Transverse colon (tissue), 4 donors: Measurements from ENCODE around the gene CDC42EP1. TPM values are rescaled to one million over a fixed set of nuclear protein-coding genes. Genes with fewer than 3 reads are reported as not detected.
"Not testable (repeated sequence)": the region's sequence is repeated elsewhere in the genome, so short reads cannot be mapped to it uniquely, and the experiment has no call there.

Experiments used
- DNase-seq: peaks from one replicate; pipeline ENCODE4 v3.0.0-alpha.2; 2019
- H3K27ac ChIP-seq, 4 donors: fragments of 200-600 bp; sonication (generic); 2 replicates each; pipeline ENCODE4 v1.5.1; 2016 to 2018; ENCODE audit warnings: inconsistent platforms in 4 of 4
- H3K27me3 ChIP-seq: fragments of 200-600 bp; sonication (generic); 2 replicates; pipeline ENCODE4 v1.5.1; 2017; ENCODE audit warnings: inconsistent platforms
- H3K36me3 ChIP-seq, 4 donors: fragments of 200-600 bp; sonication (generic); 2 replicates each; pipeline ENCODE4 v1.5.1; 2017 to 2019; ENCODE audit warnings: inconsistent platforms in 4 of 4
- H3K4me1 ChIP-seq, 4 donors: fragments of 200-600 bp; sonication (generic); 2 replicates each; pipeline ENCODE4 v1.5.1; 2017 to 2020; ENCODE audit warnings: inconsistent platforms in 4 of 4
- H3K4me3 ChIP-seq, 4 donors: fragments of 200-600 bp; sonication (generic); 1 replicate in 1 of 4; 2 replicates in 3 of 4; pipeline versions ENCODE4 v1.5.1 to v1.6.1; 2017 to 2019; ENCODE audit warnings: inconsistent platforms in 4 of 4
- H3K9me3 ChIP-seq, 2 donors: fragments of 200-600 bp; sonication (generic); 2 replicates each; pipeline ENCODE4 v1.5.1; 2017 to 2019; ENCODE audit warnings: inconsistent platforms in 2 of 2
- EP300 ChIP-seq: sonication (generic); formaldehyde crosslinking; IDR thresholded peaks from one replicate; pipeline ENCODE4 v1.6.1; 2017; ENCODE audit warnings: antibody characterized with exemption, low read depth
- POLR2A ChIP-seq: fragments of 450-650 bp; IDR thresholded peaks from one replicate; pipeline ENCODE4 v1.6.1; 2016; ENCODE audit warnings: antibody characterized with exemption, mild to moderate bottlenecking, moderate library complexity
- POLR2AphosphoS5 ChIP-seq, 3 donors: sonication (generic); formaldehyde crosslinking; IDR thresholded peaks; one replicate each; pipeline ENCODE4 v1.6.1; 2016; ENCODE audit warnings: antibody characterized with exemption in 3 of 3
- WGBS, 2 donors: methylation state at CpG; one replicate each; pipeline ENCODE4 v1.1.5; 2018; ENCODE audit warnings: low coverage in 1 of 2; 5-methylcytosine and 5-hydroxymethylcytosine counted together
- in situ Hi-C, 4 donors: fragments of 200-750 bp; cut with MboI; loops; one replicate each; pipeline versions ENCODE4 v1.15.0 to v1.15.1; 2017; ENCODE audit warnings: low sequenced_read_pairs in 3 of 4, low pct_ligation_motif_present in 1 of 4, low pct_unique_long_range_greater_than_20kb in 1 of 4
- intact Hi-C: fragments of 100-400 bp; cut with DNase I; formaldehyde crosslinking; loops from one replicate; pipeline ENCODE4 v1.15.1; 2023; ENCODE audit warnings: low total_unique reads
- total RNA-seq, 4 donors: library from RNA; depleted of rRNA; stranded (reverse); fragments of >200 nt; gene quantifications; one replicate each; pipeline ENCODE4 v1.1.0, GENCODE V29; 2016
- TF ChIP-seq, protein P1 (sequence below), 5 experiments: fragments of 200-600 bp in 3 of 5; fragments of 450-650 bp in 2 of 5; sonication (generic) in 3 of 5; IDR thresholded peaks; 1 replicate in 2 of 5; 2 replicates in 3 of 5; pipeline ENCODE4 v1.5.1; 2016 to 2017; ENCODE audit warnings: antibody characterized with exemption in 5 of 5, inconsistent platforms in 3 of 5, mild to moderate bottlenecking in 2 of 5, moderate library complexity in 1 of 5

The CDC42EP1 gene
- total RNA-seq, 4 donors from 2014 or later = 27.3 to 52.9 (median 28.9) TPM

DNA sequence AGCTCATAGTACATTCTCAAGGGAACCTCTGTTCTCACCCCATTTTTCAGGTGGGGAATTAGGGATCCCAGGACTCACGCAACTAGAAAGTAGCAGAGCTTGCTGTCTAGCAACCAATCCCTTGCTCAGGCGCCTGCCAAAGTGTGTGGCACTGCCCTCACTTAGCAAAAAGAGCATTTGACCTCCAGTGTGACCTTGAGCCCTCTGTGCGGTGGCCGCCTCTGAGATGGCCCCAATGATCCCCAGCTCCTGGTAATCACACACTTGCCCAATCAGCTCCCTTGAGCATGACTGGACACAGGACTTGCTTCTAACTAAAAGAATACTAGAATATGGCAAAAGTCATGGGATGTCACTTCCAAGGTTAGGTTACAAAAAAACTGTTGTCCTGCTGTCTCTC, 22.2 kb downstream of the CDC42EP1 start:
- WGBS, 2 donors = 85 to 100% methylated on average over 1 to 4 of the region's 4 CpGs
- in situ Hi-C loops (loop anchor here in 1 of 4 donors (10.0 kb wide), 1 partner anchor 48 kb away; no protein-coding TSS in a partner anchor), intact Hi-C loops (no loop called here)
- no peaks in the 10 kb centered on the region for H3K9me3 ChIP-seq
- no peak overlapping the region for H3K4me3 ChIP-seq
- no peaks in the 10 kb centered on the region for H3K27me3 ChIP-seq
- H3K4me1 ChIP-seq = peaks cover 0 to 35% (median 28%) of the 10 kb centered on the region in 4 donors
- peak overlapping the region; percentile 32 to 77 (median 62) for H3K27ac ChIP-seq
- no peaks in the 10 kb centered on the region for H3K36me3 ChIP-seq
- TF ChIP-seq POLR2AphosphoS5 (IDR thresholded peaks at IDR 0.05) (no peak), POLR2A (no peak), EP300 (no peak)
- TF ChIP-seq, protein P1, sequence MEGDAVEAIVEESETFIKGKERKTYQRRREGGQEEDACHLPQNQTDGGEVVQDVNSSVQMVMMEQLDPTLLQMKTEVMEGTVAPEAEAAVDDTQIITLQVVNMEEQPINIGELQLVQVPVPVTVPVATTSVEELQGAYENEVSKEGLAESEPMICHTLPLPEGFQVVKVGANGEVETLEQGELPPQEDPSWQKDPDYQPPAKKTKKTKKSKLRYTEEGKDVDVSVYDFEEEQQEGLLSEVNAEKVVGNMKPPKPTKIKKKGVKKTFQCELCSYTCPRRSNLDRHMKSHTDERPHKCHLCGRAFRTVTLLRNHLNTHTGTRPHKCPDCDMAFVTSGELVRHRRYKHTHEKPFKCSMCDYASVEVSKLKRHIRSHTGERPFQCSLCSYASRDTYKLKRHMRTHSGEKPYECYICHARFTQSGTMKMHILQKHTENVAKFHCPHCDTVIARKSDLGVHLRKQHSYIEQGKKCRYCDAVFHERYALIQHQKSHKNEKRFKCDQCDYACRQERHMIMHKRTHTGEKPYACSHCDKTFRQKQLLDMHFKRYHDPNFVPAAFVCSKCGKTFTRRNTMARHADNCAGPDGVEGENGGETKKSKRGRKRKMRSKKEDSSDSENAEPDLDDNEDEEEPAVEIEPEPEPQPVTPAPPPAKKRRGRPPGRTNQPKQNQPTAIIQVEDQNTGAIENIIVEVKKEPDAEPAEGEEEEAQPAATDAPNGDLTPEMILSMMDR (IDR thresholded peaks at IDR 0.05) = no peak
- DNase-seq = no peak

DNA sequence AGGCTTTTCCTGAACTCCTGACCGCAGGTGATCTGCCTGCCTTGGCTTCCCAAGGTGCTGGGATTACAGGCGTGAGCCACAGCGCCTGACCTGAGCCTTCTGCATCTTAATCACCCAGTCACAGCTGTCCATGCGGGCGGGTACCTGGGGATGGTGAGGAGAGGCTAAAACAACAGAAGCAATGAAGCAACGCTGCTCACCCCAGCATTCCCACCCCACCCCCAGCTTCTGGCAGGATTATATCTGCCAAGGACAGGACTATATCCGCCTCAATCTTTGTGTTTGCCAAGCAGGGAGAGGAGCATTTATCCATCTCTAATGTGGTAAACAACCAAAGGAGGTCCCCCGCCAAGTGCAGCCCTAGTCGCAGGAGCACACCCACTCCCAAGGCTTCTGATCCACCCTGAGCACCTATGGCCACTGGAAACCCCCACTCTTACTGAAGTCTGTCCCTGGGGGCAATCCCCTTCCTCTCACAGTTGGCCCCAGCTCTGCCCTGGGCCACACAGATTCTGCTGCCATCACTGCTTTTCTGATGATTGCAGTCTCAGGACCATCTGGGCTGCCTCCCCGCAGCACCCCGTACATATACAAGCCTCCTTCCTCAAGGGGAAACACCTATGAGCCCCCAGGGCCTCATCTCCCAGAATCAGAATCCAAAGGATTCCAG, 28.4 kb downstream of the CDC42EP1 start:
- intact Hi-C loops (no loop called here), in situ Hi-C loops (loop anchor here in 1 of 4 donors (10.0 kb wide), 1 partner anchor 54 kb away; no protein-coding TSS in a partner anchor)
- Histone ChIP-seq H3K4me1 (peaks cover 0 to 25% (median 16%) of the 10 kb centered on the region in 4 donors), H3K4me3 (no peak overlapping the region), H3K36me3 (no peaks in the 10 kb centered on the region), H3K27ac (peak overlapping the region; percentile 37 to 75 (median 64)), H3K27me3 (no peaks in the 10 kb centered on the region), H3K9me3 (no peaks in the 10 kb centered on the region)
- WGBS, 2 donors = 50% methylated on average over 11 of the region's 11 CpGs; no CpG with 5 or more reads in 1 of the 2 donors
- DNase-seq = peak; percentile 76
- TF ChIP-seq EP300 = no peak
- TF ChIP-seq POLR2AphosphoS5 (IDR thresholded peaks at IDR 0.05) = no peak
- TF ChIP-seq POLR2A = no peak
- TF ChIP-seq, protein P1 (IDR thresholded peaks at IDR 0.05) = no peak

DNA sequence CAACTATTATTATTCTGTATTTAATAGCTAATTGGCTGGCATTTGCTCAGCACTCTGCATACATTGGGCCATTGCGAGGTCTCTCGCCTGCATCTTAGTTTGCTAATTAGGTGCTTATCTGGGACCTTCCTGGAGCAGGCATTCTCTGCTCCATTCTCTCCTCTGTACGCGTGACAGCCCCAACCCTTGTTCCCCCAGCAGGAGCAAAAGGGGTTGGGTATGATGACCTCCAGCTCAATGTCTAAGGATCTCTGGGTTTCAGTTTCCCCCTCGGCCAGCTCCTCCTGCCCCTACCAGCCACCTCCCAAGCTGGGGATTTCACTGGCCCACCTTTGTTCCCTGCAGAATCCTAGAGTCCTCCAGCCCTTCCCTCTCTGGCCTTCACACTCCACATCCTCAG, 29.4 kb downstream of the CDC42EP1 start:
- no peaks in the 10 kb centered on the region for H3K36me3 ChIP-seq
- TF ChIP-seq, protein P1 (IDR thresholded peaks at IDR 0.05) = no peak
- TF ChIP-seq EP300 (no peak), POLR2AphosphoS5 (IDR thresholded peaks at IDR 0.05) (no peak)
- in situ Hi-C loops = loop anchor here in 1 of 4 donors (10.0 kb wide), 1 partner anchor 55 kb away; no protein-coding TSS in a partner anchor
- no peaks in the 10 kb centered on the region for H3K27me3 ChIP-seq
- H3K27ac ChIP-seq = peak overlapping the region in 2 of 4 donors; percentile 62 to 75
- H3K4me1 ChIP-seq = peaks cover 0 to 25% (median 16%) of the 10 kb centered on the region in 4 donors
- intact Hi-C loops = no loop called here
- H3K9me3 ChIP-seq = no peaks in the 10 kb centered on the region
- 85% methylated on average over 5 of the region's 5 CpGs; no CpG with 5 or more reads in 1 of the 2 donors for WGBS, 2 donors
- no peak overlapping the region for H3K4me3 ChIP-seq
- DNase-seq = no peak

DNA sequence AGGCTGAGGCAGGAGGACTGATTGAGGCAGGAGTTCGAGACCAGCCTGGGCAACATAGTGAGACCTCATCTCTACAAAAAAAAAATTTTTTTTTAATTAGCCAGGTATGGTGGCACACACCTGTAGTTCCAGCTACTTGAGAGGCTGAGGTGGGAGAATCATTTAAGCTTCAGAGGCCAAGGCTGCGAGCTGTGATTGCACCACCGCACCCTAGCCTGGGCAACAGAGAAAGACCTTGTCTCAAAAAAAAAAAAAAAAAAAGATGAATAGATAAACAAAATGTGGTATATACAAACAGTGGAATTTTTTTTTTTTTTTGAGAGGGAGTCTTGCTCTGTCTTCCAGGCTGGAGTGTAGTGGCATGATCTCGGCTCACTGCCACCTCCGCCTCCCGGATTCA, 30.8 kb downstream of the CDC42EP1 start:
- H3K4me3 ChIP-seq, intact Hi-C loops, H3K27me3 ChIP-seq, H3K36me3 ChIP-seq, in situ Hi-C loops, DNase-seq, H3K9me3 ChIP-seq: not testable (repeated sequence)
- 77 to 84% methylated on average over 5 to 6 of the region's 6 CpGs for WGBS, 2 donors
- peak overlapping the region in 1 of 4 donors; percentile 17 for H3K27ac ChIP-seq
- H3K4me1 ChIP-seq = peaks cover 0 to 25% (median 16%) of the 10 kb centered on the region in 4 donors
